Measurements from ENCODE around the gene SPRED2. TPM values are rescaled to one million over a fixed set of nuclear protein-coding genes. Genes with fewer than 3 reads are reported as not detected.

Gene SPRED2
- total and polyA plus RNA-seq, 8 donors: 31.5 to 47.1 (median 40.4) TPM

GRCh38 chr2:65354773-65355172 is 77.6 kb downstream of the SPRED2 start:
- Histone ChIP-seq H3K9me3 (no peaks in the 10 kb centered on the region), H3K36me3 (no peaks in the 10 kb centered on the region), H3K27me3 (no peaks in the 10 kb centered on the region), H3K4me3 (no peak overlapping the region), H3K27ac (no peak overlapping the region), H3K4me1 (peaks cover 19 to 64% of the 10 kb centered on the region in 2 donors)
- intact Hi-C loops (cut with DNase I): no loop called here
- ATAC-seq (peak; percentile 54), DNase-seq (no peak)
- TF ChIP-seq, protein P1, sequence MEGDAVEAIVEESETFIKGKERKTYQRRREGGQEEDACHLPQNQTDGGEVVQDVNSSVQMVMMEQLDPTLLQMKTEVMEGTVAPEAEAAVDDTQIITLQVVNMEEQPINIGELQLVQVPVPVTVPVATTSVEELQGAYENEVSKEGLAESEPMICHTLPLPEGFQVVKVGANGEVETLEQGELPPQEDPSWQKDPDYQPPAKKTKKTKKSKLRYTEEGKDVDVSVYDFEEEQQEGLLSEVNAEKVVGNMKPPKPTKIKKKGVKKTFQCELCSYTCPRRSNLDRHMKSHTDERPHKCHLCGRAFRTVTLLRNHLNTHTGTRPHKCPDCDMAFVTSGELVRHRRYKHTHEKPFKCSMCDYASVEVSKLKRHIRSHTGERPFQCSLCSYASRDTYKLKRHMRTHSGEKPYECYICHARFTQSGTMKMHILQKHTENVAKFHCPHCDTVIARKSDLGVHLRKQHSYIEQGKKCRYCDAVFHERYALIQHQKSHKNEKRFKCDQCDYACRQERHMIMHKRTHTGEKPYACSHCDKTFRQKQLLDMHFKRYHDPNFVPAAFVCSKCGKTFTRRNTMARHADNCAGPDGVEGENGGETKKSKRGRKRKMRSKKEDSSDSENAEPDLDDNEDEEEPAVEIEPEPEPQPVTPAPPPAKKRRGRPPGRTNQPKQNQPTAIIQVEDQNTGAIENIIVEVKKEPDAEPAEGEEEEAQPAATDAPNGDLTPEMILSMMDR (IDR thresholded peaks at IDR 0.05): no peak

DNA sequence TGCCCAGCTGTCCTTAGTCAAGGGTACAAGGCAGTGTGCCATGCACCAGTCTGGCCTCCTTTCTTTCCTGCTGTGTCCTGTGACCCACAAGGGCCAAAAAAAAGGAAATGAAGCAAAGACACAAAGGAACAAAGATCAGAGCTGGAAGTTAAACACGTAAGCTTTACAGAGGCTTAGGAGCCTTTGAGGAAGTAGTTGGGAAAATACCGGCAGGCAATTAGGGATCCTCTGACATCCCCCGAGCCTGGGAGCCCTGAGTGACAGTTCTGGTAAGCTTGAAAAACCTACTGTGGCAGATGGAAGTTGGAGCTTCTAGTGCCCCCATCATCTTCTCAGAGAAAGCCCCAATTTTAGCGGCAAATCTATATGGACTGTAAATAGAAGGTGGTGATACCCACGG is 78.5 kb downstream of the SPRED2 start:
- no peak for ATAC-seq
- H3K9me3 ChIP-seq: no peaks in the 10 kb centered on the region
- H3K36me3 ChIP-seq: no peaks in the 10 kb centered on the region
- H3K27ac ChIP-seq: no peak overlapping the region
- peaks cover 20 to 64% of the 10 kb centered on the region in 2 donors for H3K4me1 ChIP-seq
- DNase-seq: no peak
- no peak overlapping the region for H3K4me3 ChIP-seq
- H3K27me3 ChIP-seq: no peaks in the 10 kb centered on the region
- TF ChIP-seq, protein P1 (IDR thresholded peaks at IDR 0.05): no peak
- intact Hi-C loops (cut with DNase I): no loop called here

- ATAC-seq: no peak
- peaks cover 19 to 55% of the 10 kb centered on the region in 2 donors for H3K4me1 ChIP-seq
- intact Hi-C loops (cut with DNase I): no loop called here
- H3K4me3 ChIP-seq: no peak overlapping the region
- H3K27me3 ChIP-seq: no peaks in the 10 kb centered on the region
- no peak overlapping the region for H3K27ac ChIP-seq
- DNase-seq: no peak
- no peaks in the 10 kb centered on the region for H3K36me3 ChIP-seq
- no peaks in the 10 kb centered on the region for H3K9me3 ChIP-seq
- TF ChIP-seq, protein P1 (IDR thresholded peaks at IDR 0.05): no peak
These were observed 79.4 kb downstream of the SPRED2 start for GRCh38 chr2:65353046-65353445.

- Histone ChIP-seq H3K4me1 (peaks cover 19 to 53% of the 10 kb centered on the region in 2 donors), H3K36me3 (no peaks in the 10 kb centered on the region), H3K27me3 (no peaks in the 10 kb centered on the region), H3K4me3 (no peak overlapping the region), H3K9me3 (no peaks in the 10 kb centered on the region), H3K27ac (no peak overlapping the region)
- ATAC-seq (peak; percentile 44), DNase-seq (no peak)
- intact Hi-C loops (cut with DNase I): no loop called here
- TF ChIP-seq, protein P1 (IDR thresholded peaks at IDR 0.05): no peak
These were observed 80.3 kb downstream of the SPRED2 start for GRCh38 chr2:65351948-65352595.

- Histone ChIP-seq H3K27ac (no peak overlapping the region), H3K4me1 (peaks cover 19 to 53% of the 10 kb centered on the region in 2 donors), H3K4me3 (no peak overlapping the region), H3K9me3 (no peaks in the 10 kb centered on the region), H3K36me3 (no peaks in the 10 kb centered on the region), H3K27me3 (no peaks in the 10 kb centered on the region)
- TF ChIP-seq, protein P1 (IDR thresholded peaks at IDR 0.05): no peak
- peak; percentile 80 for ATAC-seq
- intact Hi-C loops (cut with DNase I): no loop called here
- DNase-seq: peak in 2 of 4 donors; percentile 36 to 42
These were observed 81.0 kb downstream of the SPRED2 start for GRCh38 chr2:65351234-65351947.

All from left lung (tissue), 10 donors.